ENCODE data around the gene GALNT14.
"Not testable (repeated sequence)": the region's sequence is repeated elsewhere in the genome, so short reads cannot be mapped to it uniquely, and the experiment has no call there.

GALNT14 gene

DNA sequence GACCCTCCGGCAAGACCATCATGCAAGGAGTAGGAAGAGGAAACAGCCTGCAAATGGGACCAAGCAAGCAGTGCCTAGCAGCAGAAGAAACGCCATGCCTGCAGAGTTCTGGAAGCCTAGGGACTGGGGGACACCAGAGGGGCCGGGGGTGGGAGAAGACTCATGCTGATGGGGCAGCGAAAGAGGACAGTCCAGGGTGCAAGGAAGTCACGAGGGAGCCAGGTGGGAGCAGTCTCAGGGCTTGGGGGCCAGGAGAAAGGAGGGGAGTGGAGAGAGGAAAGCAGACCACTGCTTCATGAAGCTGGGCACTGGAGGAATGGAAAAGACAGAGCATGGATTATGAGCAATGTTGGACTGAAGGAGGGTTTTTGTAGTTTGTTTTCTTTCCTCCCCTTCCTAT lies 211.6 kb downstream of the GALNT14 start:
- FAIRE-seq (no peak), DNase-seq (ENCODE audit: extremely low spot score, insufficient read length, low read depth) (no peak)

GRCh38 chr2:30923623-30924022 lies 214.6 kb downstream of the GALNT14 start:
- FAIRE-seq: no peak
- DNase-seq (ENCODE audit: extremely low spot score, insufficient read length, low read depth): no peak

DNA sequence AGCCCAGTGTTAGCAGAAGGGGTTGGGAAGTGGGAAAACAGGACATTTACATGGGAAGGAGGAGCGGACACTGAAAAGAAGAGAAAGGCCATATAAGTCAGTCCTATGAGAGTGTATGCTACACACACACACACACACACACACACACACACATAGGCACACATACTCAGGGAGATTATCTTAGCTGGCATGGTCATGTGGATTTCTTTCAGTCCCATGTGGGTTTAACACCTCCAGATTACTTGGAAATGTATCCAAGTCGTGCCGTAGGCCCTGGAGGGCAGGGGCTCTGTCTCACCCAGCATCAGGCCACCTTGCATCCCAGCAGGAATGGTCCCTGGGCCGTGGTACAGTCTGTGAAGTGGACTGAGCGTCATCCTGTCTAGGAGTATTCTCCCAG lies 217.7 kb downstream of the GALNT14 start:
- FAIRE-seq: no peak
- DNase-seq (ENCODE audit: extremely low spot score, insufficient read length, low read depth): no peak

GRCh38 chr2:30915486-30915885 lies 222.8 kb downstream of the GALNT14 start:
- no peak for FAIRE-seq
- DNase-seq (ENCODE audit: extremely low spot score, insufficient read length, low read depth): no peak

DNA sequence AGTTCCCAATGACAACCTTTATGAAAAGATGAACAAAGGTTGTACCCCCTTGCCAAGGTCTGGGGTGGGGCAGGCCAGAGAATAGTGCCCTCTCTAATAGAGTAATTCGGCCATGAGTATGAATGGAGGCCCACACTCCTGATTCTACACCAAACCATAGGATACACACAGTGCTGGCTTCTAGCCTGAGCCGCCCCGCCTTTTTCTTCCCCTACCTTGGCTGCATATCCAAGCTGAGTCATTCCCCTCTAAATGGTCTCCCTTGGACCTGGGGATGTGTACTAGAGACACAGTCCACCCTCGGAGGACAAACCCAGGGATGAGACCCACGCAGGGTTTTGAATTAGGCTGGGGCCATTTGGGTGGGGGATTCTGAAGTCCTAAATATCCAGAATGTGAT lies 223.8 kb downstream of the GALNT14 start:
- DNase-seq (ENCODE audit: extremely low spot score, insufficient read length, low read depth): no peak
- no peak for FAIRE-seq

DNA sequence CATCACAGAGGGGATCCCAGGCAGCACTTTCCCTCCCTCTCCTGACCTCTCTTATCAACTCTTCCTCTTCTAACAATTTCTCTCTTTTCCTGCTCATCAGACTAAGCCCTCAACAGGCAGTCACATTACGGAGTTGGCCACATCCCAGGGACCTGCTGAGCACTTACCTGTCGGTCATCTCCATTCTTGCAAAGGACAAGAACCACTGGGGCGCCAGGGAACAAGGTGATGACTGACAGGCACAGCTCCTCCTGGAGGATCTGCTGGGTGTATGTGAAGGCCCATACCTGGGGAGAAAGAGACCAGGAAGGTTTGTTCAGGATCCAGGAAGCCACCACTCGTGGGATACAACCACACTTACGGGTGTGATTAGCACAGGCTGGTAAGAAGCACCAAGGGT lies 226.2 kb downstream of the GALNT14 start:
- FAIRE-seq: no peak
- DNase-seq (ENCODE audit: extremely low spot score, insufficient read length, low read depth): no peak

GRCh38 chr2:30911327-30911726 lies 226.9 kb downstream of the GALNT14 start:
- FAIRE-seq (no peak), DNase-seq (ENCODE audit: extremely low spot score, insufficient read length, low read depth) (no peak)

DNA sequence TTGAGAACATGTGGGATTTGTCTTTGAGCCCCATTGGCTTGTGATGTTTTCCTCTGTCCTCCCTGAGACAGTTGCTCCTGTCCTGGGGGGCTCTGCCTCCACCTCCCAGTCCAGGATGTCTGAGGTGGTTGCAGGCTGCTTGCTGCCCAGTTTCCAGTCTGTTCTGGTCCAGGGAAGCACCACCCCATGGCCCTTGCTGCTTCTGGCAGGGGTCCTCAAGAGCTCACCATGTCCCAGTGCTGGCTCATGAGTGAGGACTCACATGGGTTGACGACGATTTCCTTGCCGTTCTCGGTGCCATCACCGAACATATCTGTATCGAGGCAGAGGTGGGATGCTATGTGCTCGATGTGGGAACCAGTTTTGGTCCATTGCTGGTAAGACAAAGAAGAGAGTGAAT lies 227.6 kb downstream of the GALNT14 start:
- no peak for DNase-seq (ENCODE audit: extremely low spot score, insufficient read length, low read depth)
- FAIRE-seq: no peak

GRCh38 chr2:30904437-30904836 lies 233.8 kb downstream of the GALNT14 start:
- not testable (repeated sequence) for FAIRE-seq; DNase-seq (ENCODE audit: extremely low spot score, insufficient read length, low read depth)

DNA sequence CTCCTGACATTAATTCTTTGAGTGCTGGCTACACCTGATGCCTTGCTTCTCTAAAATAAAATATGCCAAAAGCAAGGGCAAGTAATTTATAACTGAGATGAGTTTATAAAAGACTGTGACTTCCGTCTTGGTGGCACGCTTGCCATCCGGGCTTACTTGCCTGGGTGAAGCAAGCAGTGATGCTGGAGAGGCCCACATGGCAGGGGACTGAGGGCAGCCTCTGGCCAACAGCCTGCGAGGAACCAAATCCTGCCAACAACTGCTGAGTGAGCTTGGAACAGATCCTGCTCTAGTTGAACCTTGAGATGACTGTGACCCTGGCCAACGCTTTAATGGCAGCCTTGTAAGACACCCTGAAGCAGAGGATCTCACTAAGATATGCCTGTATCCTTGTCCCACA lies 234.9 kb downstream of the GALNT14 start:
- DNase-seq (ENCODE audit: extremely low spot score, insufficient read length, low read depth) (no peak), FAIRE-seq (no peak)

DNA sequence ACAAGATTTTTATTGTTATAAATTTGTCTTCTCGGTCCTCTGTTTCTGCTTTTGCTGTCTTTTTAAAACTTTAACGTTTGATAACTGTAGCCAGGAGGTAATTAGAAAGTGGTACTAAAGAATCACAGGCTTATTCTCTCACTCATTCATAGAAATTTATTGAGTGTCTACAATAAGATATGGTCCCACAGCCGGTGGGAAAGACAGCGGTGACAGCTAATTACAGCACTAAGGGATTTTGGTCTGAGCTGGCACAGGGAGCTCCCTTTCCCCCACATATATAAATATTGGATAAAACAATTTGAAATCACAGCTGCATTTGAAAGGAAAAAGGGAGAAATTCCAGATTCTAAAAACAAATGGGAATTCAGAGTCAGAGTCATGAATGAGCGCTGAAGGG lies 237.9 kb downstream of the GALNT14 start:
- no peak for FAIRE-seq
- DNase-seq (ENCODE audit: extremely low spot score, insufficient read length, low read depth): no peak

DNA sequence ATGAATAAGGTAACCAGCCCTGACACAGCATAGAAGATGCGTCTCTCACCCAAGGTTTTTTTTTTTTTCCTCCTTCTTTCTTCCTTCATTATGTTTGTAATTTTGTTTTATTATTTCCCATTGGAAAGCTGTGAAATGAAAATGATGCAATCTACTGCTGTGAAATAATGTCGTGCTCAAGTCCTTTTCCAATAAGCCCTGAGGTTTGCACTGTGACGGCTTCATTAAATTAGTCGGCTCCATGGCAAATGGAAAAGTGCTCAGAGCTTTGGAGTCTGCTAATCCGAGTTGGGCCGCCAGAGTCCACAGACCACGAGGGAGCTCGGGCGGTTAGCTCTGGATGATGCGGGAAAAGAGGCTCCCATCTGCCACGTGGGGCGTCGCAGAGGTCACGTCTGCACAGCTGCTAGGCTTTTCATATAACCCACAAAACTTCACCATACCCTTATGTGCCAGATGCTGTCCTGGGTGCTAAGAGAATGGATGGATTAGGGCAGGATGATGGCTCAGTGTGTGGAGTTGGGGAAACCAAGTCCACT lies 238.7 kb downstream of the GALNT14 start:
- DNase-seq (ENCODE audit: extremely low spot score, insufficient read length, low read depth): no peak
- FAIRE-seq: no peak

DNA sequence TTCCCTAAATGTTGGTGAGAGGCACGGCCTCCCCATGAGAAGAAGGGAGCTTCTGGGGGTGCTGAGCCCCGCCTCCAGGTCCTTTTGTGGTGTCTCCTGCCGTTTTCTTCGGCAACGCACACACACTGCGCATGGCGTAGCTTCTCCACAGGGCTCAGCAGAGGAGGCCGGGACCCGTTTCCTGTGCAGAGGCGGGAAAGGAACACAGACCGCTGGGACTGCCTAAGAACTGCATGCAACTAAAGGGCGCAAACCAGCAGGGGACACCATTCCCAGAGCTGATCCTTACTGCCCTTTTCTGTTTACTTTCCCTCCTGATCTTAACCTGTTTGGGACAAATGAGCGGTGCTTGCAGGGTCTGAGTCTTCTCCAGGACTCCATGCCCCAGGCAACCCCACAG lies 240.7 kb downstream of the GALNT14 start:
- no peak for FAIRE-seq
- DNase-seq (ENCODE audit: extremely low spot score, insufficient read length, low read depth): no peak

GRCh38 chr2:30894498-30895119 lies 243.6 kb downstream of the GALNT14 start:
- DNase-seq (ENCODE audit: extremely low spot score, insufficient read length, low read depth): no peak
- FAIRE-seq: no peak

DNA sequence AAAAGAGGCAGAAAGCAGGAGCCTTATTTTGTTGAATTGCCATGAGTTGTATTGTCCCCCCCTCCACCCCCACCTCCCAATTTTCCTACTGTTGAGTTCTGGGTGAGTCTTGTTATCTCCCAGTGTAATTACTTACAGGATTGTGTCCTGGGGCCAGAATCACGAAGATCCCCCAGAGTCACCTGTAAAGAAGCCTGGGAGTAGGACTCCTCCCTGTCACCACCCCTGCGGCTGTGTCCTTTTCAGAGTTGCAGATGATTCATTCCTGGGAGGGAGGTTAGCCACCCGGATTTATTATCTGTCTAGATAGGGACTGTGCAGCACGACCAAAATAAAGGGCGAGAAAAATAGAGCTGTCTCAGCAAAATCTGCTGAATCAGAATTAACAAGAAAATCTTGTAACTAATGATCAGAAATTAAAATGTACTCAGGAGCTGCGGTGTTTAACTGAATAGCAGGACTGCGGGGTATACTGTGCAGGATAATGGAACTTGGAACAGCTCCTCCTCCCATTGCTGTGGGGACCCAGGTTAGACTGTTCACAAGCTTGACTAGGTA lies 249.3 kb downstream of the GALNT14 start:
- FAIRE-seq: no peak

GRCh38 chr2:30886080-30886479 lies 252.2 kb downstream of the GALNT14 start:
- DNase-seq (ENCODE audit: extremely low spot score, insufficient read length, low read depth): no peak
- FAIRE-seq: no peak

More for the DNA sequence above, 249.3 kb downstream of the GALNT14 start:
- no peak for DNase-seq (ENCODE audit: extremely low spot score, insufficient read length, low read depth)

DNA sequence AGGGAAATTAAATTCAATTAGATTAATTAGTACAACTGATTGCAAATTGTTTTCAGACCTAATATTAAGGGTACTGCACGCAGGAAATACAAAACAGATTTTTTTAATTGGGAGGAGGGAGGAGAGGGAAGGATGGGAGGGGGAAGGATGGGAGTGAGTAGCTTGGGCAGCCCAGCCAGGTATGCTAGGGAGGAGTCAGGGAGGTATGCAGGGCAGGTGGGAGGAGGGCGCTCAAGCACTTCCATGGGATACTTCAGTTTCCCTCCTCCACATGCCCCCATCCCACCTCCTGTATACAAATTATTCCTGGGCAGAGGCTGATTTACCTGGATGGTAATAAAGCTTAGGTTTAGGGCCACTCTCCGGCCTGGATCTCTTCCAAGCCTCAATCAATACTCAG lies 254.4 kb downstream of the GALNT14 start:
- no peak for DNase-seq (ENCODE audit: extremely low spot score, insufficient read length, low read depth)
- FAIRE-seq: no peak

- FAIRE-seq (no peak), DNase-seq (ENCODE audit: extremely low spot score, insufficient read length, low read depth) (no peak)
Measured at GRCh38 chr2:30883184-30883583, 255.1 kb downstream of the GALNT14 start.

- DNase-seq (ENCODE audit: extremely low spot score, insufficient read length, low read depth) (no peak), FAIRE-seq (no peak)
Measured at GRCh38 chr2:30880516-30880915, 257.7 kb downstream of the GALNT14 start.

- FAIRE-seq: no peak
- DNase-seq (ENCODE audit: extremely low spot score, insufficient read length, low read depth): no peak
Measured at GRCh38 chr2:30877833-30878232, 260.4 kb downstream of the GALNT14 start.

GRCh38 chr2:30872797-30873196 lies 265.4 kb downstream of the GALNT14 start:
- no peak for FAIRE-seq

More at GRCh38 chr2:30872797-30873196, 265.4 kb downstream of the GALNT14 start:
- no peak for DNase-seq (ENCODE audit: extremely low spot score, insufficient read length, low read depth)
